Sigmoid colon (tissue), 4 donors: ENCODE data around the gene TIMM13.

ENCODE experiments used
- EP300 ChIP-seq, 4 donors: sonication (generic); formaldehyde crosslinking; IDR thresholded peaks; one replicate each; pipeline ENCODE4 v1.6.1; 2017; ENCODE audit warnings: antibody characterized with exemption in 4 of 4
- TF ChIP-seq, protein P1 (sequence below), 4 experiments: fragments of 450-650 bp in 3 of 4; fragments of 200-600 bp in 1 of 4; IDR thresholded peaks; one replicate each; pipeline ENCODE4 v1.5.1; 2016 to 2019; ENCODE audit warnings: antibody characterized with exemption in 4 of 4, mild to moderate bottlenecking in 3 of 4, moderate library complexity in 2 of 4

GRCh38 chr19:2443116-2443784 is 15.9 kb upstream of the TIMM13 start:
- no peak for TF ChIP-seq EP300 (IDR thresholded peaks at IDR 0.05)
- TF ChIP-seq, protein P1, sequence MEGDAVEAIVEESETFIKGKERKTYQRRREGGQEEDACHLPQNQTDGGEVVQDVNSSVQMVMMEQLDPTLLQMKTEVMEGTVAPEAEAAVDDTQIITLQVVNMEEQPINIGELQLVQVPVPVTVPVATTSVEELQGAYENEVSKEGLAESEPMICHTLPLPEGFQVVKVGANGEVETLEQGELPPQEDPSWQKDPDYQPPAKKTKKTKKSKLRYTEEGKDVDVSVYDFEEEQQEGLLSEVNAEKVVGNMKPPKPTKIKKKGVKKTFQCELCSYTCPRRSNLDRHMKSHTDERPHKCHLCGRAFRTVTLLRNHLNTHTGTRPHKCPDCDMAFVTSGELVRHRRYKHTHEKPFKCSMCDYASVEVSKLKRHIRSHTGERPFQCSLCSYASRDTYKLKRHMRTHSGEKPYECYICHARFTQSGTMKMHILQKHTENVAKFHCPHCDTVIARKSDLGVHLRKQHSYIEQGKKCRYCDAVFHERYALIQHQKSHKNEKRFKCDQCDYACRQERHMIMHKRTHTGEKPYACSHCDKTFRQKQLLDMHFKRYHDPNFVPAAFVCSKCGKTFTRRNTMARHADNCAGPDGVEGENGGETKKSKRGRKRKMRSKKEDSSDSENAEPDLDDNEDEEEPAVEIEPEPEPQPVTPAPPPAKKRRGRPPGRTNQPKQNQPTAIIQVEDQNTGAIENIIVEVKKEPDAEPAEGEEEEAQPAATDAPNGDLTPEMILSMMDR (IDR thresholded peaks at IDR 0.05), result no peak
